Measurements from ENCODE around the gene ATP6V0A1. TPM values are rescaled to one million over a fixed set of nuclear protein-coding genes. Genes with fewer than 3 reads are reported as not detected.
"Not testable (repeated sequence)": the region's sequence is repeated elsewhere in the genome, so short reads cannot be mapped to it uniquely, and the experiment has no call there.

The ATP6V0A1 gene
- total RNA-seq, 2 donors from 2014 or later, result 63.2 to 95.6 TPM

- DNase-seq (ENCODE audit: low spot score) (no peak), ATAC-seq (ENCODE audit: insufficient number of reproducible peaks, low FRiP score, low read depth) (no peak)
- H3K4me3 ChIP-seq, result no peak overlapping the region
- TF ChIP-seq CTCF (IDR thresholded peaks at IDR 0.05), result no peak
- no peaks in the 10 kb centered on the region for H3K4me1 ChIP-seq (ENCODE audit: control insufficient read depth in 1 of 2, low read depth in 2 of 2)
- no peak overlapping the region for H3K27ac ChIP-seq
- no peaks in the 10 kb centered on the region for H3K9me3 ChIP-seq
- H3K36me3 ChIP-seq, result peaks cover 46% of the 10 kb centered on the region
- H3K27me3 ChIP-seq (replicated peaks; ENCODE audit: insufficient read depth), result no peaks in the 10 kb centered on the region
These were observed 15.6 kb downstream of the ATP6V0A1 start for GRCh38 chr17:42474276-42474675.

- ATAC-seq (ENCODE audit: insufficient number of reproducible peaks, low FRiP score, low read depth) (no peak), DNase-seq (ENCODE audit: low spot score) (no peak)
- TF ChIP-seq CTCF (IDR thresholded peaks at IDR 0.05), result no peak
- Histone ChIP-seq H3K9me3 (no peaks in the 10 kb centered on the region), H3K4me3 (no peak overlapping the region), H3K36me3 (peaks cover 46% of the 10 kb centered on the region), H3K27ac (no peak overlapping the region), H3K4me1 (ENCODE audit: control insufficient read depth in 1 of 2, low read depth in 2 of 2) (no peaks in the 10 kb centered on the region), H3K27me3 (replicated peaks; ENCODE audit: insufficient read depth) (no peaks in the 10 kb centered on the region)
These were observed 16.4 kb downstream of the ATP6V0A1 start for GRCh38 chr17:42475121-42475520.

- Histone ChIP-seq H3K4me1 (ENCODE audit: control insufficient read depth in 1 of 2, low read depth in 2 of 2) (no peaks in the 10 kb centered on the region), H3K4me3 (no peak overlapping the region), H3K27ac (no peak overlapping the region), H3K9me3 (no peaks in the 10 kb centered on the region), H3K27me3 (replicated peaks; ENCODE audit: insufficient read depth) (no peaks in the 10 kb centered on the region), H3K36me3 (peaks cover 49% of the 10 kb centered on the region)
- TF ChIP-seq CTCF (IDR thresholded peaks at IDR 0.05), result no peak
- DNase-seq (ENCODE audit: low spot score) (no peak), ATAC-seq (ENCODE audit: insufficient number of reproducible peaks, low FRiP score, low read depth) (no peak)
These were observed 17.2 kb downstream of the ATP6V0A1 start for GRCh38 chr17:42475835-42476234.

GRCh38 chr17:42476411-42476810 lies 17.7 kb downstream of the ATP6V0A1 start:
- DNase-seq (ENCODE audit: low spot score), result no peak
- H3K36me3 ChIP-seq, result peaks cover 55% of the 10 kb centered on the region
- H3K9me3 ChIP-seq, result no peaks in the 10 kb centered on the region
- no peak for TF ChIP-seq CTCF (IDR thresholded peaks at IDR 0.05)
- H3K4me3 ChIP-seq, result no peak overlapping the region
- no peaks in the 10 kb centered on the region for H3K27me3 ChIP-seq (replicated peaks; ENCODE audit: insufficient read depth)
- ATAC-seq (ENCODE audit: insufficient number of reproducible peaks, low FRiP score, low read depth), result no peak
- peak overlapping the region in 1 of 2 donors; percentile 23 for H3K27ac ChIP-seq
- H3K4me1 ChIP-seq (ENCODE audit: control insufficient read depth in 1 of 2, low read depth in 2 of 2), result no peaks in the 10 kb centered on the region

GRCh38 chr17:42477173-42477572 lies 18.5 kb downstream of the ATP6V0A1 start:
- no peaks in the 10 kb centered on the region for H3K4me1 ChIP-seq (ENCODE audit: control insufficient read depth in 1 of 2, low read depth in 2 of 2)
- H3K9me3 ChIP-seq, result no peaks in the 10 kb centered on the region
- no peak overlapping the region for H3K4me3 ChIP-seq
- peak overlapping the region in 1 of 2 donors; percentile 23 for H3K27ac ChIP-seq
- H3K36me3 ChIP-seq, result peaks cover 62% of the 10 kb centered on the region
- ATAC-seq (ENCODE audit: insufficient number of reproducible peaks, low FRiP score, low read depth) (no peak), DNase-seq (ENCODE audit: low spot score) (no peak)
- no peak for TF ChIP-seq CTCF (IDR thresholded peaks at IDR 0.05)
- no peaks in the 10 kb centered on the region for H3K27me3 ChIP-seq (replicated peaks; ENCODE audit: insufficient read depth)

GRCh38 chr17:42477824-42478223 lies 19.1 kb downstream of the ATP6V0A1 start:
- H3K36me3 ChIP-seq, result peaks cover 62% of the 10 kb centered on the region
- not testable (repeated sequence) for H3K4me1 ChIP-seq (ENCODE audit: control insufficient read depth in 1 of 2, low read depth in 2 of 2); H3K27me3 ChIP-seq (replicated peaks; ENCODE audit: insufficient read depth); H3K27ac ChIP-seq; DNase-seq (ENCODE audit: low spot score); ATAC-seq (ENCODE audit: insufficient number of reproducible peaks, low FRiP score, low read depth); H3K4me3 ChIP-seq; H3K9me3 ChIP-seq

Measured in thoracic aorta (tissue), 2 donors.